Loucy (cell line): Measurements from ENCODE around the gene SLC39A11.

Experiments used
- H2AFZ ChIP-seq: fragments of 200-600 bp; sonication (generic); 2 replicates; pipeline ENCODE4 v1.6.0; 2016; ENCODE audit warnings: antibody characterized with exemption, mild to moderate bottlenecking, low read length, moderate library complexity
- H3F3A ChIP-seq: fragments of 200-600 bp; 2 replicates; pipeline ENCODE4 v1.6.0; 2016; ENCODE audit warnings: antibody characterized with exemption, low read depth, mild to moderate bottlenecking
- H3K27me3 ChIP-seq: fragments of 200-600 bp; sonication (generic); 2 replicates; pipeline ENCODE4 v1.6.1; 2014; ENCODE audit warnings: low read length, mild to moderate bottlenecking; ENCODE audit not compliant: insufficient read depth, poor library complexity, severe bottlenecking
- H3K36me3 ChIP-seq: fragments of 200-600 bp; sonication (generic); 2 replicates; pipeline ENCODE4 v1.6.1; 2016; ENCODE audit warnings: low read length; ENCODE audit not compliant: insufficient read depth
- H3K4me1 ChIP-seq: fragments of 200-600 bp; sonication (generic); 2 replicates; pipeline ENCODE4 v1.5.1; 2014; ENCODE audit warnings: low read length, mild to moderate bottlenecking; ENCODE audit not compliant: insufficient read depth, poor library complexity, severe bottlenecking
- H3K4me2 ChIP-seq: fragments of 200-600 bp; sonication (generic); 2 replicates; pipeline ENCODE4 v1.6.0; 2014; ENCODE audit warnings: antibody characterized with exemption, low read length, low read depth, mild to moderate bottlenecking; ENCODE audit not compliant: poor library complexity, severe bottlenecking
- H3K4me3 ChIP-seq: fragments of 200-600 bp; sonication (generic); 2 replicates; pipeline ENCODE4 v1.5.1; 2014; ENCODE audit warnings: low read length, mild to moderate bottlenecking, mixed read lengths; ENCODE audit not compliant: poor library complexity, severe bottlenecking
- H3K79me2 ChIP-seq: fragments of 200-600 bp; sonication (generic); 2 replicates; pipeline ENCODE4 v1.6.1; 2014; ENCODE audit warnings: low read length; ENCODE audit not compliant: insufficient read depth
- H3K9ac ChIP-seq: fragments of 200-600 bp; sonication (generic); 2 replicates; pipeline ENCODE4 v1.6.0; 2014; ENCODE audit warnings: mild to moderate bottlenecking, low read depth, low read length, moderate library complexity; ENCODE audit not compliant: poor library complexity, severe bottlenecking
- H3K9me2 ChIP-seq: fragments of 200-600 bp; sonication (generic); replicated peaks from 2 replicates; pipeline ENCODE4 v1.6.1; 2016; ENCODE audit warnings: low read depth, low read length, mixed read lengths
- H3K9me3 ChIP-seq: fragments of 200-600 bp; sonication (generic); 2 replicates; pipeline ENCODE4 v1.6.1; 2014; ENCODE audit warnings: mild to moderate bottlenecking, antibody characterized with exemption, low read length, low read depth; ENCODE audit not compliant: insufficient read depth
- H4K20me1 ChIP-seq: fragments of 200-600 bp; sonication (generic); 2 replicates; pipeline ENCODE4 v1.6.0; 2014; ENCODE audit warnings: antibody characterized with exemption, low read length, mild to moderate bottlenecking; ENCODE audit not compliant: insufficient read depth, poor library complexity, severe bottlenecking
- CTCF ChIP-seq: fragments of 200-600 bp; sonication (generic); conservative IDR thresholded peaks from 2 replicates; pipeline ENCODE4 v1.5.1; 2014; ENCODE audit warnings: mild to moderate bottlenecking, antibody characterized with exemption, low read length
- EZH2phosphoT487 ChIP-seq: fragments of 200-600 bp; IDR thresholded peaks from 2 replicates; pipeline ENCODE4 v1.6.1; 2018; ENCODE audit warnings: antibody characterized with exemption, mild to moderate bottlenecking, moderate library complexity, borderline replicate concordance

The SLC39A11 gene

GRCh38 chr17:72846399-72846798 is 246.1 kb downstream of the SLC39A11 start:
- no peaks in the 10 kb centered on the region for H3K9me2 ChIP-seq
- H3K27me3 ChIP-seq: no peaks in the 10 kb centered on the region
- no peak overlapping the region for H2AFZ ChIP-seq
- H3F3A ChIP-seq: no peaks in the 10 kb centered on the region
- no peak for TF ChIP-seq CTCF
- TF ChIP-seq EZH2phosphoT487: no peak
- no peaks in the 10 kb centered on the region for H3K79me2 ChIP-seq
- H3K36me3 ChIP-seq: peaks cover 2% of the 10 kb centered on the region; the same call in 1 of the 2 replicates
- H3K9ac ChIP-seq: no peak overlapping the region
- H3K9me3 ChIP-seq: no peaks in the 10 kb centered on the region
- peaks cover 2% of the 10 kb centered on the region for H4K20me1 ChIP-seq
- H3K4me3 ChIP-seq: no peak overlapping the region
- H3K4me2 ChIP-seq: no peak overlapping the region
- no peaks in the 10 kb centered on the region for H3K4me1 ChIP-seq

DNA sequence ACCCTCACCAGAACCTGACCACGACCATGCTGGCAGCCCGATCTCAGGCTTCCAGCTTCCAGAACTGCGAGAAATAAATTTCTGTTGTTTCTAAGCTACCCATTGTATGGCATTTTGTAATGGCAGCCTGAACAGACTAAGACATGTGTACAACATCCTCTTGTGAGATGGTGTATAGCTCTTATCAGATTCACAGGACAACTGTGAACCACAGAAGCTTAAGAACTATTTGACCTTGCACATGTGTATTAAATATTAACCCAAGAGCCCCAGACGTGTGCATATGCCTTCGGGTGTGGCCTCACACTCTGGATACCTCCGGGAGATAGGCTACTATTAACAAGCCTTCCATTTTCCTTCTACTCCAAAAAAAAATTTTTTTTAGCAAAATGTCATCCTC is 248.9 kb downstream of the SLC39A11 start:
- H3K9ac ChIP-seq: no peak overlapping the region
- no peak overlapping the region for H3K4me3 ChIP-seq
- H3K36me3 ChIP-seq: peaks cover 6% of the 10 kb centered on the region; the same call in 1 of the 2 replicates
- no peaks in the 10 kb centered on the region for H4K20me1 ChIP-seq
- no peak for TF ChIP-seq EZH2phosphoT487
- TF ChIP-seq CTCF: no peak
- H2AFZ ChIP-seq: no peak overlapping the region
- no peaks in the 10 kb centered on the region for H3K27me3 ChIP-seq
- H3K4me1 ChIP-seq: no peaks in the 10 kb centered on the region
- no peaks in the 10 kb centered on the region for H3K79me2 ChIP-seq
- H3F3A ChIP-seq: no peaks in the 10 kb centered on the region
- H3K4me2 ChIP-seq: no peak overlapping the region
- H3K9me2 ChIP-seq: no peaks in the 10 kb centered on the region
- H3K9me3 ChIP-seq: no peaks in the 10 kb centered on the region

GRCh38 chr17:72840019-72840418 is 252.5 kb downstream of the SLC39A11 start:
- Histone ChIP-seq H3K4me1 (no peaks in the 10 kb centered on the region), H3K4me2 (no peak overlapping the region), H3K27me3 (no peaks in the 10 kb centered on the region), H3K79me2 (no peaks in the 10 kb centered on the region), H3F3A (no peaks in the 10 kb centered on the region), H2AFZ (no peak overlapping the region), H3K9ac (no peak overlapping the region), H4K20me1 (no peaks in the 10 kb centered on the region), H3K9me2 (no peaks in the 10 kb centered on the region), H3K9me3 (no peaks in the 10 kb centered on the region), H3K4me3 (no peak overlapping the region), H3K36me3 (peaks cover 6% of the 10 kb centered on the region; the same call in 1 of the 2 replicates)
- no peak for TF ChIP-seq EZH2phosphoT487
- no peak for TF ChIP-seq CTCF
